Karpas-422 (cell line): Measurements from ENCODE around the gene RCOR1. TPM values are rescaled to one million over a fixed set of nuclear protein-coding genes. Genes with fewer than 3 reads are reported as not detected.

ENCODE experiments used
- DNase-seq: peaks from one replicate; pipeline ENCODE4 v3.0.0-alpha.2; 2015
- H2AFZ ChIP-seq: fragments of 200-600 bp; sonication (generic); 2 replicates; pipeline ENCODE4 v1.6.1; 2014; ENCODE audit warnings: antibody characterized with exemption, low read length, mixed read lengths
- H3K27ac ChIP-seq: fragments of 200-600 bp; sonication (generic); 2 replicates; pipeline ENCODE4 v1.5.1; 2014; ENCODE audit warnings: mild to moderate bottlenecking, low read length, moderate library complexity
- H3K27me3 ChIP-seq: fragments of 200-600 bp; sonication (generic); 2 replicates; pipeline ENCODE4 v1.6.1; 2014; ENCODE audit warnings: low read length, mixed read lengths
- H3K36me3 ChIP-seq: fragments of 200-600 bp; sonication (generic); 2 replicates; pipeline ENCODE4 v1.6.1; 2014; ENCODE audit warnings: low read length, mixed read lengths; ENCODE audit not compliant: insufficient read depth
- H3K4me1 ChIP-seq: fragments of 200-600 bp; sonication (generic); 2 replicates; pipeline ENCODE4 v1.6.1; 2014; ENCODE audit warnings: mild to moderate bottlenecking, low read length, mixed read lengths
- H3K4me2 ChIP-seq: fragments of 200-600 bp; sonication (generic); 2 replicates; pipeline ENCODE4 v1.6.1; 2014; ENCODE audit warnings: low read length, low read depth, mild to moderate bottlenecking; ENCODE audit not compliant: poor library complexity, severe bottlenecking
- H3K4me3 ChIP-seq: fragments of 200-600 bp; sonication (generic); 2 replicates; pipeline ENCODE4 v1.5.1; 2014; ENCODE audit warnings: mild to moderate bottlenecking, antibody characterized with exemption, low read length, mixed read lengths
- H3K79me2 ChIP-seq: fragments of 200-600 bp; sonication (generic); 2 replicates; pipeline ENCODE4 v1.6.1; 2014; ENCODE audit warnings: mild to moderate bottlenecking, low read length, mixed read lengths
- H3K9ac ChIP-seq: fragments of 200-600 bp; sonication (generic); 2 replicates; pipeline ENCODE4 v1.6.0; 2014; ENCODE audit warnings: low read length
- H3K9me2 ChIP-seq: fragments of 200-600 bp; sonication (generic), shearing (Covaris generic); replicated peaks from 2 replicates; pipeline ENCODE4 v1.6.0; 2014; ENCODE audit warnings: mild to moderate bottlenecking, low read length, moderate library complexity; ENCODE audit not compliant: insufficient read depth
- H3K9me3 ChIP-seq: fragments of 300-700, 200-600 bp; sonication (generic); 2 replicates; pipeline ENCODE4 v1.6.1; 2014; ENCODE audit warnings: low read length, mixed read lengths
- H4K20me1 ChIP-seq: fragments of 200-600 bp; sonication (generic); 2 replicates; pipeline ENCODE4 v1.6.1; 2014; ENCODE audit warnings: mild to moderate bottlenecking, antibody characterized with exemption, low read length, low read depth; ENCODE audit not compliant: insufficient read depth
- total RNA-seq: library from RNA; depleted of rRNA; stranded (reverse); fragments of >200 nt; shearing (Covaris generic); gene quantifications from 2 replicates; pipeline ENCODE4 v1.2.3, GENCODE V29; 2014; ENCODE audit warnings: low replicate concordance

RCOR1 gene
- total RNA-seq, 1 experiment from 2014 or later, result 46.9 TPM

DNA sequence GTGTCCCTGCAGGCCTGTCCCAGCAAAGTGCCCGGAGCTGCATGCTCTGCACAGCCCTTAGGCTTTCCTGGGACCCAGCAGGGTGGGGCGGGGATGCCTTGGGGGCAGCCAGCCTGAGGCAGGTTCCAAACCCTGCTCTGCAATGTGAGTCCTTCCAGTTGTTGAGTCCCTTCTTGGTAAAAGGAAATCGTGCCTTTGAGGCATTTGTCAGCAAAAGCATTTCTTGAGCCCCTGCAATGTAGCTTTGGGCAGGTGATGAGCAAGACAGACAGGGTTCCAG is 146.7 kb downstream of the RCOR1 start:
- H3K9me3 ChIP-seq, result peaks cover 6% of the 10 kb centered on the region; the same call in 1 of the 2 replicates
- no peak overlapping the region for H3K4me2 ChIP-seq
- H4K20me1 ChIP-seq, result no peaks in the 10 kb centered on the region
- H3K27ac ChIP-seq, result no peak overlapping the region
- no peak overlapping the region for H3K4me3 ChIP-seq
- H3K36me3 ChIP-seq, result peaks cover 28% of the 10 kb centered on the region
- no peaks in the 10 kb centered on the region for H3K79me2 ChIP-seq
- no peak overlapping the region for H2AFZ ChIP-seq
- DNase-seq, result no peak
- no peak overlapping the region for H3K9ac ChIP-seq
- no peaks in the 10 kb centered on the region for H3K27me3 ChIP-seq
- no peaks in the 10 kb centered on the region for H3K9me2 ChIP-seq
- no peaks in the 10 kb centered on the region for H3K4me1 ChIP-seq

DNA sequence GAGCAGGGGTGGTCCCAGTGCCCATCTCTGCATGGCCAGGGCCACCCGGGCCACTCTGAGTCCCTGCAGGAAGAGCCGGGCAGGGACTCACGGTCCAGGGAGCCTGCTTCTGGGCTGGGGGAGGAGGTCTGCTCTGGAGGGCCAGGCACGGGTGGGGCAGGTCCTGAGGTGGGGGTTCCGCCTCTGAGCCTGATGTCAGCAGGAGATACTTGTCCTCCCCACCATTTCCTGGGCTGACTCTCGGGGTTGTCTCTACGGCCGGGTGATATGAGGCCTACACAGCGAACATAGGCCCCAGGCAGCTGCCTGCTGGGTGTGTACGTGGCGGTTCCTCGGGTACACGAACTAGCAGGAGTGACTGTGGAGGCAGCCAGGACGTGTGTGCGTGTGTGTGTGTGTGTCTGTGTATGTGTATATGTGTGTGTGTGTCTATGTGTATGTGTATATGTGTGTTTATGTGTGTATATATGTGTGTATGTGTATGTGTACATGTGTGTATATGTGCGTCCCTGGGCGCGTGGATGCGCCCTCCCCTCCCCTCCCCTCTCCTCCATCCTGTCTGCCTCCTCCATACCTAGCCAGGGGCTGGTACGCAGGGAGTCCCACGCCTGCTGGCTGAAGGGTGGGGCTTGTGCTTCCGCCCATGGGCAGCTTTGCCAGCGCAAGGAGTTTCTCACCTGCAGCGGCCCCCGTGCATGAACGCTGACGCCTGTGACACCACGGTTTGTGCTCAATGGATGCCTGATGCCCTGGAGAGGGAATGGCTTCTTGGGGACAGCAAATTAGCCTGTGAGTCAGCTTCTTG is 154.4 kb downstream of the RCOR1 start:
- Histone ChIP-seq H3K4me1 (no peaks in the 10 kb centered on the region), H3K9ac (no peak overlapping the region), H3K79me2 (no peaks in the 10 kb centered on the region), H3K4me3 (no peak overlapping the region), H3K27me3 (no peaks in the 10 kb centered on the region), H3K9me3 (no peaks in the 10 kb centered on the region), H3K9me2 (no peaks in the 10 kb centered on the region), H3K27ac (no peak overlapping the region), H2AFZ (no peak overlapping the region), H3K4me2 (no peak overlapping the region), H3K36me3 (peaks cover 20% of the 10 kb centered on the region), H4K20me1 (0 out of 2 replicates have a peak, but pooled peaks cover 4% of the 10 kb centered on the region)
- no peak for DNase-seq

DNA sequence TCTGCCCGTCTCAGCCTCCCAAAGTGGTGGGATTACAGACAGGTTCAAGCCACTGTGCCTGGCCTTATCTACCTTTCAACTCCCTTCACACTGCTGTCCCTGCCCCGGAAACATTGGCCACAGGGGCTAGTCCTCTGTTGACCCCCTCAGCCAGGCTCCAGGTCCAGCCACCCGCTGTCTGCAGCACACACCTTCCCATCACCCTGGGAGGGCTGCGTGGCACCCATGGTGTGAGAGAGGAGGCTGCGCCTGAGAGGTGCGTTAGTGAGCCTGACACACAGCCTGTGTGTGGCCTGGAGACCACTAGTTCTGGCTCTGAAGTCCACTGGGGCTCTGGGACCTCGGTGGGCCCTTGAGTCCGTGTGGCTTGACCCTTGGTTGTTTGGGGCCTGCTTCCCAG is 156.4 kb downstream of the RCOR1 start:
- Histone ChIP-seq H3K9me3 (no peaks in the 10 kb centered on the region), H3K27ac (no peak overlapping the region), H3K9me2 (no peaks in the 10 kb centered on the region), H2AFZ (no peak overlapping the region), H3K9ac (no peak overlapping the region), H3K4me2 (no peak overlapping the region), H3K36me3 (peaks cover 11% of the 10 kb centered on the region), H4K20me1 (0 out of 2 replicates have a peak, but pooled peaks cover 4% of the 10 kb centered on the region), H3K4me1 (no peaks in the 10 kb centered on the region), H3K79me2 (no peaks in the 10 kb centered on the region), H3K4me3 (no peak overlapping the region), H3K27me3 (no peaks in the 10 kb centered on the region)
- no peak for DNase-seq

DNA sequence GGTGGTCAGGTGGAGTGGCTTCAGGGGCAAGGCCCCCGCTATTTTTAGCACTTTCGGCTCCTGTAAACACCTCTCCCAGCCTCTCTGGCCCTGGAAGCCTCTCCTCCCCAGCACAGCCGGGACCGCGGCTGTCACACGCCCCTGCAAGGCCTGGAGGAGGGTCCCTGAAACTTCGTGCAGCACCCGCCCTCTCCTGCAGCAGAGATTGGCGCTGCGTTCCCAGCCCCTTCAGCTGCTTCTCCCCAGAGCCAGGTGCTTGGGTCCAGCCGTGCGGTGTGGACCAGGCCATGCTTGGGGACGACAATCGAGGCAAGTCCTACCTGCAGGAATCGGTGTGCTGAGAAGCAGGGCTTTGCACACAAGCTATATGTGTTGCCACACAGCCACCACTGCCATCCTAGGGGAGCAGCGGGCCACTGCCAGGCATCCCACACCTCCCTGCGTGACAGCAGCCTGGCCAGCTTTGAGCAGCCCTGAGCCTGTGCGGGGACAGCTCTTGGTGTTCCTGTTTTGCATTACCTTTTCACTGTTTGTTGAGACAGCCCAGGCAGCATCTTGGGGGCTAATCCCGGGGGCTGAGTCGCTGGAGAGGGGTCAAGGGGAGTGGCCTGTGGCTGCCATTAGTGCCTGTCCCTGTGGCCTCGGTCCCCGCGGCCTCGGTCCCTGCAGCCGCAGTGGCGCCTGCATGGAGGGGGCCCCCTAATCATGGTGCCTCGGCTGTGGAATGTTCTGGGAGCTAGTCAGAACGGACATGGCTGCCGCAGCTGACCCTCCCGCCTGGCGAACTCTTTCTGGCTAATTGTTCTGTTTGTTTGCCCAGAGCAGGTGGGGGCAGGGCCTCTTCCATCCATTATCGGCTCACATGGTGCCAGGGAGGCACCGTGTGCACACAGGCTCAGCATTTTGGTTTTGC is 157.2 kb downstream of the RCOR1 start:
- 0 out of 2 replicates have a peak, but pooled peaks cover 4% of the 10 kb centered on the region for H4K20me1 ChIP-seq
- H3K79me2 ChIP-seq, result no peaks in the 10 kb centered on the region
- no peak overlapping the region for H3K27ac ChIP-seq
- no peak overlapping the region for H2AFZ ChIP-seq
- no peak overlapping the region for H3K9ac ChIP-seq
- no peak for DNase-seq
- H3K36me3 ChIP-seq, result peaks cover 18% of the 10 kb centered on the region
- H3K27me3 ChIP-seq, result no peaks in the 10 kb centered on the region
- no peaks in the 10 kb centered on the region for H3K9me2 ChIP-seq
- no peaks in the 10 kb centered on the region for H3K9me3 ChIP-seq
- no peak overlapping the region for H3K4me2 ChIP-seq
- no peak overlapping the region for H3K4me3 ChIP-seq
- no peaks in the 10 kb centered on the region for H3K4me1 ChIP-seq

DNA sequence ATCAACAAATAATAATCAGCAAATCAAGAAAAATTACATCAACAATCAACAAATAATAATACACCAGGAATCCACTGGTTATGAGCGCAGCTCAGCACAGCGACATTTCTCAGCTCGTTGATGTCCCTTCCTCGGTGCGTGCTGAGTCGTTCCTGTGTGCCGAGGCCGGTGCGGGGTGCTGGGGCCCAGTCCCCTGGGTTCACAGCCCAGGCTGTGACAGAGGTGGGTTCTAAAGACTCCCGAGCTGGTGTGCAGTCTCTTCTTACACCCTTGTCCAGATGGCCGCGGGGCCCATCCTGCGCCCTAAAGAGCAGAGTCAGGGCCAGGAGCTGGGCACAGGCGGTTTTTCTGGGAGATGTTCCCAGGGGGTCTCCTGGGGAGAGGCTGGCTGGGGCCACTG is 157.9 kb downstream of the RCOR1 start:
- no peaks in the 10 kb centered on the region for H3K9me3 ChIP-seq
- no peaks in the 10 kb centered on the region for H3K79me2 ChIP-seq
- no peaks in the 10 kb centered on the region for H3K9me2 ChIP-seq
- H3K9ac ChIP-seq, result no peak overlapping the region
- no peak overlapping the region for H2AFZ ChIP-seq
- no peak overlapping the region for H3K4me2 ChIP-seq
- H3K4me1 ChIP-seq, result no peaks in the 10 kb centered on the region
- H3K36me3 ChIP-seq, result peaks cover 18% of the 10 kb centered on the region
- 0 out of 2 replicates have a peak, but pooled peaks cover 4% of the 10 kb centered on the region for H4K20me1 ChIP-seq
- H3K27ac ChIP-seq, result no peak overlapping the region
- DNase-seq, result no peak
- no peaks in the 10 kb centered on the region for H3K27me3 ChIP-seq
- no peak overlapping the region for H3K4me3 ChIP-seq

DNA sequence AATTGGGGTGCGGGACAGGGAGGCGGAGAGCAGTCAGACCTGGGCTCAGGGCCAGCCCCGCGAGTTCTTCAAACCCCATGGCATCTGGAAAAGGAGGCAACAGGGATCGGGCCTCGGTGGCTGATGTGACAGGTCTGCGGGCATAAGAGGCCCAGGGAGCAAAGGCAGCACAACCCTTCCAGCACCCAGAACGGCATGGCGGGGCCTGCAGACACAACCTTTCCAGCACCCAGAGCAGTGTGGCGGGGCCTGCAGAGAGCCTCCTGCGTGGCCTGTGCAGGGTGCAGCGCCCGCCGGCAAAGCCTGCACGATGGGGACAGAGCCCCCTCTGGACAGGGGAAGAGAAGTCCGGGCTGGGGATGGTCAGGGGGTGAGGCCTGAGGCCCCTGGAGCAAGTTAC is 158.6 kb downstream of the RCOR1 start:
- H3K4me2 ChIP-seq, result no peak overlapping the region
- H3K4me1 ChIP-seq, result no peaks in the 10 kb centered on the region
- H3K9ac ChIP-seq, result no peak overlapping the region
- no peak overlapping the region for H2AFZ ChIP-seq
- H3K79me2 ChIP-seq, result no peaks in the 10 kb centered on the region
- no peaks in the 10 kb centered on the region for H3K27me3 ChIP-seq
- H4K20me1 ChIP-seq, result 0 out of 2 replicates have a peak, but pooled peaks cover 4% of the 10 kb centered on the region
- no peak overlapping the region for H3K4me3 ChIP-seq
- no peak overlapping the region for H3K27ac ChIP-seq
- no peak for DNase-seq
- no peaks in the 10 kb centered on the region for H3K9me3 ChIP-seq
- H3K9me2 ChIP-seq, result no peaks in the 10 kb centered on the region
- peaks cover 18% of the 10 kb centered on the region for H3K36me3 ChIP-seq

DNA sequence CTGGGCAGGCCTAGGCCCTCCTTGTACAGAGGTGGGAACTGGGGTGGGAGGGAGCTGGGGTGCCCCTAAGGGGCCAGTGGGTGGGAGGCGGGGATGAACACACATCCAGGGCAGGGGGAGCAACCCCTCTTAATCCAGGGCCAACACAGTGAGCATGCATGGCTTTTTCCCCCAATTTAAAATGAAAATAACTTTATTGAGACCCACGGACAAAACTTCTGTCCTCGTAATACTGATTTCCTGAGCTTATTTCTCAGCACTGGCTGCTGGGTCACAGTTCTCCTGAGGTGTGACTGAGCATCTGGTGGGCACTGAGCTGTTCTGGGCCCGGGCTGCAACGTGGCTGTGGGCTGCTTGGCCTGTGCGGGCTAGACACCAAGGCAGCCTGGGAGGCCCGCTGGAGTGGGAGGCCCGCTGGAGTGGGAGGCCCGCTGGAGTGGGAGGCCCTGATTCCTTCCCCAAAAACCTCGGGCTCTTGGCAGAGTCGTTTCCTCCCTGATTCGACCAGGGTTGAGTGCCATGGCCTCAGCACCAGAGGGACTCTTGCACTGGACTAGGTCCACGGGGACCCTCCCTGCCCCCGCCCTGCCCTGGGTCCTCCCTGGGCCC is 159.9 kb downstream of the RCOR1 start:
- peaks cover 9% of the 10 kb centered on the region; the same call in 1 of the 2 replicates for H3K36me3 ChIP-seq
- H3K9me2 ChIP-seq, result no peaks in the 10 kb centered on the region
- 0 out of 2 replicates have a peak, but pooled peaks cover 4% of the 10 kb centered on the region for H4K20me1 ChIP-seq
- no peak overlapping the region for H3K9ac ChIP-seq
- H2AFZ ChIP-seq, result no peak overlapping the region
- H3K27me3 ChIP-seq, result no peaks in the 10 kb centered on the region
- no peaks in the 10 kb centered on the region for H3K4me1 ChIP-seq
- H3K9me3 ChIP-seq, result no peaks in the 10 kb centered on the region
- DNase-seq, result no peak
- no peaks in the 10 kb centered on the region for H3K79me2 ChIP-seq
- no peak overlapping the region for H3K4me2 ChIP-seq
- no peak overlapping the region for H3K27ac ChIP-seq
- H3K4me3 ChIP-seq, result no peak overlapping the region
